GM12878 (cell line): ENCODE measurements around the gene SFR1. TPM values are rescaled to one million over a fixed set of nuclear protein-coding genes. Genes with fewer than 3 reads are reported as not detected.

Source experiments
- ATAC-seq: fragments of 200-7000 bp; cut with Tn5 transposase; 3 replicates; pipeline ENCODE4 v1.9.1; 2020; ENCODE audit warnings: mild to moderate bottlenecking, moderate library complexity
- BruUV-seq: library from RNA; stranded (reverse); fragments of 400-500 nt; replicated peaks from 2 replicates; lab custom pipeline; 2021; lab: Mats Ljungman, UMichigan
- CTCF ChIA-PET: fragments of 300-600 bp; sonication (Branson Sonifier 250); formaldehyde crosslinking; extraction: SDS; loops from one replicate; lab custom pipeline; 2021; ENCODE audit warnings: inconsistent platforms; lab: Yijun Ruan, JAX
- POLR2A ChIA-PET: fragments of 350-600 bp; formaldehyde crosslinking; extraction: SDS; loops from one replicate; lab custom pipeline; 2021; ENCODE audit warnings: inconsistent platforms; lab: Charles Lee
- RAD21 ChIA-PET: fragments of 300-600 bp; sonication (Branson Sonifier 250); formaldehyde crosslinking; loops from one replicate; lab custom pipeline; 2023; ENCODE audit warnings: antibody characterized with exemption; ENCODE audit not compliant: unreplicated experiment; lab: Charles Lee
- SMC1A ChIA-PET: fragments of 300-600 bp; sonication (Branson Sonifier 250); formaldehyde crosslinking; loops from one replicate; lab custom pipeline; 2023; ENCODE audit not compliant: unreplicated experiment, uncharacterized antibody; lab: Charles Lee
- DNase-seq: peaks from one replicate; pipeline ENCODE4 v3.0.0-alpha.2; 2011; ENCODE audit warnings: low read depth, low spot score
- FAIRE-seq: peaks from 3 replicates; lab custom pipeline; 2011; peaks lifted over from hg19 to GRCh38; lab: Jason Lieb, UNC
- H2AFZ ChIP-seq: 2 replicates; pipeline ENCODE4 v1.6.0; 2011; ENCODE audit warnings: low read depth, low read length, control low read depth; ENCODE audit not compliant: control insufficient read depth
- H3K27ac ChIP-seq: 2 replicates; pipeline ENCODE4 v1.5.1; 2011; ENCODE audit warnings: control low read depth; ENCODE audit not compliant: control insufficient read depth, insufficient read depth
- H3K27me3 ChIP-seq, 2 experiments: replicated peaks in 1 of 2; 2 replicates each; pipeline versions ENCODE4 v1.6.0 to v1.6.1; 2011; ENCODE audit warnings: low read length in 1 of 2; ENCODE audit not compliant: control insufficient read depth in 2 of 2, insufficient read depth in 2 of 2
- H3K36me3 ChIP-seq, 2 experiments: 2 replicates each; pipeline ENCODE4 v1.5.1; 2011; ENCODE audit warnings: low read length in 1 of 2; ENCODE audit not compliant: control insufficient read depth in 2 of 2, insufficient read depth in 2 of 2
- H3K4me1 ChIP-seq: 2 replicates; pipeline ENCODE4 v1.6.1; 2011; ENCODE audit warnings: mild to moderate bottlenecking, low read length, moderate library complexity, mixed read lengths; ENCODE audit not compliant: control insufficient read depth, insufficient read depth
- H3K4me2 ChIP-seq: 2 replicates; pipeline ENCODE4 v1.6.0; 2011; ENCODE audit warnings: control low read depth; ENCODE audit not compliant: control insufficient read depth, insufficient read depth
- H3K4me3 ChIP-seq: fragments of 200-600 bp; sonication (generic); 2 replicates; pipeline ENCODE4 v1.5.1; 2016
- H3K79me2 ChIP-seq: 2 replicates; pipeline ENCODE4 v1.6.0; 2011; ENCODE audit warnings: low read length; ENCODE audit not compliant: control insufficient read depth, insufficient read depth
- H3K9ac ChIP-seq: 2 replicates; pipeline ENCODE4 v1.8.0; 2011; ENCODE audit warnings: low read length, control low read depth, mixed read lengths; ENCODE audit not compliant: control insufficient read depth, insufficient read depth
- H3K9me3 ChIP-seq: replicated peaks from 3 replicates; pipeline ENCODE4 v1.5.1; 2011; ENCODE audit warnings: mild to moderate bottlenecking, low read length; ENCODE audit not compliant: control insufficient read depth, insufficient read depth
- H4K20me1 ChIP-seq: 2 replicates; pipeline ENCODE4 v1.6.0; 2011; ENCODE audit not compliant: control insufficient read depth, insufficient read depth
- BACH1 ChIP-seq: fragments of 450-650 bp; IDR thresholded peaks from 2 replicates; pipeline ENCODE4 v1.6.1; 2017; ENCODE audit warnings: mild to moderate bottlenecking, borderline replicate concordance
- CBX3 ChIP-seq: fragments of 200-600 bp; sonication (generic); IDR thresholded peaks from 2 replicates; pipeline ENCODE4 v1.6.1; 2016; ENCODE audit warnings: low read depth, borderline replicate concordance
- CTCF ChIP-seq, 3 experiments: IDR thresholded peaks in 2 of 3; conservative IDR thresholded peaks in 1 of 3; 2 replicates each; pipeline ENCODE4 v1.5.1; 2011; ENCODE audit warnings: low read depth in 3 of 3, low read length in 3 of 3, mild to moderate bottlenecking in 3 of 3, control low read depth in 2 of 3, moderate library complexity in 2 of 3, inconsistent platforms in 1 of 3, mixed read lengths in 1 of 3; ENCODE audit not compliant: control insufficient read depth in 2 of 3, insufficient read depth in 1 of 3; ENCODE audit errors: extremely low read depth in 1 of 3
- CUX1 ChIP-seq: IDR thresholded peaks from 2 replicates; pipeline ENCODE4 v1.6.1; 2012; ENCODE audit warnings: improper control_type of control experiment, low read depth, low read length; ENCODE audit not compliant: insufficient replicate concordance
- ELK1 ChIP-seq: IDR thresholded peaks from 2 replicates; pipeline ENCODE4 v1.6.1; 2012; ENCODE audit warnings: low read depth, low read length, improper control_type of control experiment
- EP300 ChIP-seq, 2 experiments: fragments of 150-350 bp in 1 of 2; IDR thresholded peaks; 2 replicates each; pipeline ENCODE4 v1.6.1; 2011 to 2012; ENCODE audit warnings: low read depth in 2 of 2, low read length in 2 of 2, borderline replicate concordance in 1 of 2, improper control_type of control experiment in 1 of 2, inconsistent platforms in 1 of 2; ENCODE audit not compliant: control insufficient read depth in 1 of 2
- FOXK2 ChIP-seq: fragments of 450-650 bp; IDR thresholded peaks from 2 replicates; pipeline ENCODE4 v1.6.1; 2017; ENCODE audit warnings: mild to moderate bottlenecking, moderate library complexity
- NR2C1 ChIP-seq: fragments of 450-650 bp; IDR thresholded peaks from 2 replicates; pipeline ENCODE4 v1.6.1; 2017; ENCODE audit warnings: antibody characterized with exemption, mild to moderate bottlenecking, moderate library complexity
- NRF1 ChIP-seq: conservative IDR thresholded peaks from 2 replicates; pipeline ENCODE4 v1.6.1; 2011; ENCODE audit warnings: mild to moderate bottlenecking, low read depth, low read length, improper control_type of control experiment
- RUNX3 ChIP-seq: IDR thresholded peaks from 2 replicates; pipeline ENCODE4 v1.6.1; 2012; ENCODE audit warnings: low read length, inconsistent platforms
- WGBS: methylation state at CpG from one replicate; pipeline ENCODE4 v1.1.6; 2016; ENCODE audit warnings: low lambda C conversion rate; ENCODE audit not compliant: insufficient replicate concordance, insufficient coverage; ENCODE audit errors: missing lambda C conversion rate; 5-methylcytosine and 5-hydroxymethylcytosine counted together
- in situ Hi-C: fragments of 300-500 bp; cut with MboI; formaldehyde crosslinking; loops from 9 replicates; pipeline ENCODE4 v1.14.3; 2018; ENCODE audit warnings: mixed read lengths
- intact Hi-C: fragments of 100-400 bp; cut with micrococcal nuclease; formaldehyde crosslinking; loops from one replicate; pipeline ENCODE4 v1.14.2; 2022; ENCODE audit not compliant: unreplicated experiment
- polyA plus RNA-seq, 11 experiments: library from polyadenylated mRNA; depleted of rRNA in 4 of 11; unstranded in 6 of 11; stranded (reverse) in 5 of 11; fragments of >200 nt; fragmentation: Nextera tagmentation in 4 of 11; fragmentation: Illumina TruSeq in 1 of 11; extraction: Ambion mirVana in 4 of 11; extraction: Trizol in 1 of 11; gene quantifications; 1 replicate in 1 of 11; 2 replicates in 10 of 11; pipeline versions ENCODE4 v1.2.1 to v1.2.3, GENCODE V29; 2011 to 2016; ENCODE audit warnings: inconsistent platforms in 2 of 11, missing spikeins in 2 of 11, low read depth in 1 of 11
- total RNA-seq, 4 experiments: library from RNA; depleted of rRNA in 3 of 4; stranded (reverse); fragments of >200 nt in 3 of 4; fragmentation: Illumina TruSeq in 1 of 4; extraction: Trizol in 1 of 4; gene quantifications; 2 replicates each; pipeline versions ENCODE4 v1.2.1 to v1.2.3, GENCODE V29; 2013 to 2021

SFR1 gene
- total and polyA plus RNA-seq, 10 of the 15 experiments (the other 5 are each of a cell fraction or from before 2014, with no cell fraction given) = 6.9 to 31.5 (median 14.9) TPM

GRCh38 chr10:104123397-104123796 is 1.4 kb downstream of the SFR1 start:
- H3K4me3 ChIP-seq = no peak overlapping the region; the same call in 1 of the 2 replicates
- peak overlapping the region; percentile 78 for H3K4me2 ChIP-seq
- BruUV-seq = no TSS peak
- POLR2A ChIA-PET = interaction anchor here (1.2 to 4.3 kb wide), 7 partner anchors 11 to 432 kb away, joined by 3 to 36 read pairs (median 7); partner anchors contain the start of gene STN1
- RAD21 ChIA-PET = interaction anchor here (1.0 to 6.2 kb wide), 21 partner anchors 10 to 236 kb away, joined by 3 to 46 read pairs (median 5); no protein-coding TSS in a partner anchor
- no peaks in the 10 kb centered on the region for H3K27me3 ChIP-seq
- 96% methylated on average over 1 of the region's 1 CpG for WGBS
- H3K9me3 ChIP-seq = no peaks in the 10 kb centered on the region
- H3K27ac ChIP-seq = no peak overlapping the region
- no peaks in the 10 kb centered on the region for H3K36me3 ChIP-seq
- no peak overlapping the region for H3K9ac ChIP-seq
- CTCF ChIA-PET = interaction anchor here (0.7 to 9.4 kb wide), 28 partner anchors 11 to 411 kb away, joined by 3 to 151 read pairs (median 5); no protein-coding TSS in a partner anchor
- no peak for DNase-seq
- H3K79me2 ChIP-seq = peaks cover 8% of the 10 kb centered on the region; the same call in 1 of the 2 replicates
- in situ Hi-C loops (loop anchor here (5.0 kb wide), 1 partner anchor 156 kb away; the partner anchor contains the start of gene SLK), intact Hi-C loops (loop anchor here (5.0 to 10.0 kb wide), 5 partner anchors 141 to 429 kb away; partner anchors contain the start of genes CFAP58, GSTO2 and STN1)
- FAIRE-seq = peak; percentile 80
- H3K4me1 ChIP-seq = peaks cover 11% of the 10 kb centered on the region; the same call in 1 of the 2 replicates
- ATAC-seq = no peak
- H4K20me1 ChIP-seq = no peaks in the 10 kb centered on the region
- no peak overlapping the region for H2AFZ ChIP-seq
- SMC1A ChIA-PET = interaction anchor here (0.7 to 6.3 kb wide), 32 partner anchors 13 to 237 kb away, joined by 3 to 58 read pairs (median 5); partner anchors contain the start of gene SLK
- peak; percentile 29 to 60 (median 30); a peak in 4 of 6 replicates for TF ChIP-seq CTCF (IDR thresholded peaks at IDR 0.05 in 2 of 3, conservative IDR thresholded peaks at IDR 0.05 in 1 of 3; ENCODE audit: control insufficient read depth in 2 of 3, extremely low read depth in 1 of 3, insufficient read depth in 1 of 3, low read depth in 3 of 3, low read length in 3 of 3)
- TF ChIP-seq BACH1 = no peak
- no peak for TF ChIP-seq NRF1
- TF ChIP-seq FOXK2 = no peak
- TF ChIP-seq RUNX3 = no peak
- TF ChIP-seq CBX3 = no peak
- TF ChIP-seq CUX1 = no peak
- no peak for TF ChIP-seq EP300 (IDR thresholded peaks at IDR 0.05; ENCODE audit: borderline replicate concordance in 1 of 2, control insufficient read depth in 1 of 2, low read depth in 2 of 2, low read length in 2 of 2)
- TF ChIP-seq ELK1 = no peak
- no peak for TF ChIP-seq NR2C1
